GM10248 (cell line): ENCODE results near the gene GPX4.

Source experiments
- CTCF ChIA-PET: fragments of 300-600 bp; sonication (Branson Sonifier 250); formaldehyde crosslinking; extraction: SDS; loops from one replicate; lab custom pipeline; 2021; ENCODE audit warnings: antibody characterized with exemption; lab: Yijun Ruan, JAX
- POLR2A ChIA-PET: fragments of 350-650 bp; sonication (Branson Sonifier 250); formaldehyde crosslinking; extraction: SDS; loops from one replicate; lab custom pipeline; 2020; ENCODE audit warnings: antibody characterized with exemption; lab: Yijun Ruan, JAX
- DNase-seq: peaks from one replicate; pipeline ENCODE4 v3.0.0; 2012; ENCODE audit errors: extremely low spot score
- TF ChIP-seq, protein P1 (sequence below): IDR thresholded peaks from 2 replicates; pipeline ENCODE4 v1.5.1; 2012; ENCODE audit warnings: mild to moderate bottlenecking, low read depth; ENCODE audit errors: extremely low read depth, missing control alignments, control extremely low read depth

The GPX4 gene

DNA sequence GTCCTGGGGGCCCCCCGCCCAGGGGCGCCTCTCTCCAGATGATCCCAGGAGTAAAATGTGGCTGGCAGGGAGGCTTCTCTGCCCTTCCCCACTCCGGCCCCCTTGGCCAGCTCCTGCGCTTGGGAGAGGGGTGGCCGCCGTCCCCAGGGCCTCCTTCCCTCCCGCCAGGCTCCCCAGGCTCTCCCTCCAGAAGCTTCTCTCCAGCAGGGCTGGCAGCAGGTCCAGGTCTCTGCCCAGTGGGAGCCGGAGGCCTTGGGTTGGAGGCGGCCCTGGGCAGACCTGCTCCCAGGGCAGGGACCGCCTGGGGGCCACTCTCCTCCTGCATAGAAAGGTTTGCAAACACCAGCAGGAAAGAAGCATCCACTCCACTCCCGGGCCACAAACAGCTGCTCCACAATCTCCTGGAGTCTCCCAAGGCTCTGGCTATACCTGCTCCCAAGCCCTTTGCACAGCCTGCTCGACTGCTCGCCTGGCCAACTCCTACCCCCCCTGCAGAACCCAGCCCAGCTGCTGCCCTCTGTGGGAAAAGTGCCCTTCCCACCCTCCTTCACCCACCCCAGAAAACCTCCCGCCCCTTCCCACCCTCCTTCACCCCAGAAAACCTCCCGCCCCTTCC, 44.2 kb downstream of the GPX4 start:
- ChIA-PET POLR2A (no interaction called here), CTCF (interaction anchor here (1.6 kb wide), 1 partner anchor 15 kb away, joined by 3 read pairs; no protein-coding TSS in a partner anchor)
- no peak for DNase-seq
- TF ChIP-seq, protein P1, sequence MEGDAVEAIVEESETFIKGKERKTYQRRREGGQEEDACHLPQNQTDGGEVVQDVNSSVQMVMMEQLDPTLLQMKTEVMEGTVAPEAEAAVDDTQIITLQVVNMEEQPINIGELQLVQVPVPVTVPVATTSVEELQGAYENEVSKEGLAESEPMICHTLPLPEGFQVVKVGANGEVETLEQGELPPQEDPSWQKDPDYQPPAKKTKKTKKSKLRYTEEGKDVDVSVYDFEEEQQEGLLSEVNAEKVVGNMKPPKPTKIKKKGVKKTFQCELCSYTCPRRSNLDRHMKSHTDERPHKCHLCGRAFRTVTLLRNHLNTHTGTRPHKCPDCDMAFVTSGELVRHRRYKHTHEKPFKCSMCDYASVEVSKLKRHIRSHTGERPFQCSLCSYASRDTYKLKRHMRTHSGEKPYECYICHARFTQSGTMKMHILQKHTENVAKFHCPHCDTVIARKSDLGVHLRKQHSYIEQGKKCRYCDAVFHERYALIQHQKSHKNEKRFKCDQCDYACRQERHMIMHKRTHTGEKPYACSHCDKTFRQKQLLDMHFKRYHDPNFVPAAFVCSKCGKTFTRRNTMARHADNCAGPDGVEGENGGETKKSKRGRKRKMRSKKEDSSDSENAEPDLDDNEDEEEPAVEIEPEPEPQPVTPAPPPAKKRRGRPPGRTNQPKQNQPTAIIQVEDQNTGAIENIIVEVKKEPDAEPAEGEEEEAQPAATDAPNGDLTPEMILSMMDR = no peak

GRCh38 chr19:1149259-1150045, 45.7 kb downstream of the GPX4 start:
- TF ChIP-seq, protein P1 = no peak
- POLR2A ChIA-PET = no interaction called here
- CTCF ChIA-PET = no interaction called here
- no peak for DNase-seq

- ChIA-PET POLR2A (no interaction called here), CTCF (no interaction called here)
- no peak for DNase-seq
- TF ChIP-seq, protein P1 = no peak
These were observed 46.7 kb downstream of the GPX4 start for GRCh38 chr19:1150333-1151036.

DNA sequence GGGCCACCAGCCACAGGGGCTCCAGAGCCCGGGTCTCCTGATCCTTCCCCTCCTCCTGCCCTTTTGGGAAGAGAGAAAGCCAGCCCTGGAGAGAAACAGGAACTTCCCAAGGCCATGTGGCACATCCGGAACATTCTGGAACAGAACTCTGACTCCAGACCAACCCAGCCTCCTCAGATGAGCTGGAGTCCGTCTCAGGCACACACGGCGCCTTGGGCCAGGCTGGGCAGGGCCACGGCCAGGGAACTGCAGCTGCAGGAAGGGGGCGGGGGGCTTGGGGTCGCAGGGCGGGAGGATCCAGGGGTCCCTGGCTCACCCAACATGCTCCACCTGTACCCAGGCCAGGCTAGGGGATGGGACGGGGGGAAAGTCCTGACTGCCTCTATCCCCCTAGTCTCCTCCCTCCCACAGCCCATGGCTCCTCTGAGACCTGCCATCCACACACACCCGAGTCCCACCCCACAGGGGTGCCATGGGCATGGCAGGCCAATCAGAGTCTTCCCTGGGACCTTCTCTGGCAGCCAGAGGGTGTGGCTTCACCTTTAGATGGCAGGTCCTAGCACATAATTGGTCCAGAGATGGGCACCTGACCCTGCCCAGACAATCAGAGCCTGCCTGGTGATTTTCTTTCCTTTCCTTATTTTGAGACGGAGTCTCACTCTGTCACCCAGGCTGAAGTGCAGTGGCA, 47.4 kb downstream of the GPX4 start:
- ChIA-PET POLR2A (no interaction called here), CTCF (no interaction called here)
- TF ChIP-seq, protein P1 = no peak
- no peak for DNase-seq

DNA sequence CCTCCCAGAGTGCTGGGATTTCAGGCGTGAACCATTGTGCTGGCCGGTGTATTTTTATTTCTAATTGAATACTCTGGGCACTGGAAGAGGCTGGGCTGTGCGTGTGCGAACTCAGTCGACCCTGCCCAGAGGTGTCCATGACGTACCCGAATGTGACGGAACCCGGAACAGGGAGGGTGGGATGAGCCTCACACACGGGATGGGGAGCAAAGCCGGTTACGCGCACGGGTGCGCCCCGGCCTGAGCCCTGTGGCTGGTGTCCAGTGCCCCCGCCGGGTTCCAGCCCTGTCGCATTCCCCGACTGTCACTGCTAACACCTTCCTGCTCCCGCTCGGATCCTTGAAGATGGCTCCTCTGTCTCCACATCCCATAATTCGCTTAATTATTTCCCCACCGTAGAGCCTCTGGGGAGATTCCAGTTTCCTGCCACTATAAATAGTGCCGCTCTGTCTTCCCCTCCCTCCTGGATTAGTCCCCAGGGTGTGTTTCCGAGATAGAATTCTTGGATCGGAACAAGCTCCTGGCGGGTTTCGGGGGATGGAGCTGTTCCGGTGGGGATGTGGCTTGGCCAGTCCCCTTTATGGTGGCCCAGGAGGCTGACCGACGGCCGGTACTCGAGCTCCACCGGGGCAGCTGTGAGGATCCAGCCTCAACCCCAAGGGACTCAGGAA, 48.3 kb downstream of the GPX4 start:
- POLR2A ChIA-PET = no interaction called here

More for the DNA sequence above, 48.3 kb downstream of the GPX4 start:
- TF ChIP-seq, protein P1 = no peak
- DNase-seq = no peak
- CTCF ChIA-PET = interaction anchor here (1.3 kb wide), 1 partner anchor 92 kb away, joined by 3 read pairs; no protein-coding TSS in a partner anchor
